GM19455 (cell line): ENCODE data around the gene EGLN1.

Source experiments
- ATAC-seq: cut with Tn5 transposase; IDR thresholded peaks from one replicate; pipeline ENCODE4 v1.9.1; 2021; ENCODE audit not compliant: unreplicated experiment

EGLN1 gene

GRCh38 chr1:231334952-231335351, 87.1 kb downstream of the EGLN1 start:
- ATAC-seq, result no peak

DNA sequence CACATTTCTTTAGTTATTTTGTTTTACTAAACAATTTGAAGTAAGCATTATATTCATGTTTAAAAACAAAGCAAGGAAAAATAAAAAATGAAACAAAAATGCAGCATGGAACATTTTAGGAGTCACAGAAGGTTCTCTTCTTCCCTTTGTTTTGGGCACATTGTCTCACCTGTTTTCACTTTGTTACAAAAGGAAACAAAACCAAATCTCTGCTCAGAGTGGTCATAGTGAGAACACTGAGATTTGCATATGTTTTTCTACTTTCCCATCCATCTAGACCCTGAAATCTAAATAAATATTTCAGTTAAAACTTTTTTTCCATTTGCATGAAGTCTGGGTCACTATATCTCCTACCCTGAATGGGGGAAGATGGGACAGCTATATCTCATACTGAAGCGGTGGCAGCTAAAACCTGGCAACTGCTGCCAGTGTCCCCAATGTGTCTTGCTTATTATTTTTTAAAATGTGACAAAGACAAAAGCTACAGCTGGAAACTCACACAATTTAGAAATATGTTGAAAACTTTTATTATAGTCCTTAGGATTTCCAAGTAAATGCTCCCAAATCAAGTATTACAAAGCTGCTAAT, 87.9 kb downstream of the EGLN1 start:
- peak; percentile 29 for ATAC-seq

DNA sequence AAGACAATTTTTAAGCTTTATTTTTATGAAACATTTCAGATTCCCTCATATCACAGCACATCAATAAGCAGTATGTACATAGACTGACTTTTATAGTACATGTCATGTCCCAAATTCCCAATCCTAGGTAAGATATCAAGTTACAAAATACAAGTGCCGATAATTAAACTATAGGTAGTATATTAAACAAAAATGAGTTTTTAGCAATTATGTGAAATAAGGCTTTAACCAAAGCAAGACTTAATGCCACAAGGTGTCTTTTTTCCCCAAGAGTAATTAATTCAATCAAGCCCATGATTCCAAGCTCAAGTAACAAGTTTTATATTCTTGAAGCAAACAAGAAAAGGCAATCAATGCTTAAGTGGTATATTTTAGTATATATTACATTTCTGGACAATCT, 89.3 kb downstream of the EGLN1 start:
- ATAC-seq, result no peak

- no peak for ATAC-seq
Measured at GRCh38 chr1:231329483-231329882, 92.6 kb downstream of the EGLN1 start.

DNA sequence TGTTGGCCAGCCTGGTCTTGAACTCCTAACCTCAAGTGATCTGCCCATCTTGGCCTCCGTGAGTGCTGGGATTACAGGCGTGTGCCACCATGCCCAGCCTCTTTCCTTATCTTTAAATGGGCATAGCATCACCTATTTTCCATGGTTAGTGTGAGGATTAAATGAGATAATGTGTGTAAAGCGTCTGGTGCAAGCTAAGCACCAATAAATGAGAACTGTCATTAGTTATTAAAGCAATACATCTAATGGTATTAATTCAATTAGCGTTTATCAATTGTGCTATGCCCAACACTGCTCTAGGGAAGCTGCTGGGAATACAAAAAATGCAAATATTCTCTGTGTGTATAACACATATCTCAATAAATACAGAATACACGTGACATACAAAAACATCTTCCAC, 94.5 kb downstream of the EGLN1 start:
- ATAC-seq, result no peak

DNA sequence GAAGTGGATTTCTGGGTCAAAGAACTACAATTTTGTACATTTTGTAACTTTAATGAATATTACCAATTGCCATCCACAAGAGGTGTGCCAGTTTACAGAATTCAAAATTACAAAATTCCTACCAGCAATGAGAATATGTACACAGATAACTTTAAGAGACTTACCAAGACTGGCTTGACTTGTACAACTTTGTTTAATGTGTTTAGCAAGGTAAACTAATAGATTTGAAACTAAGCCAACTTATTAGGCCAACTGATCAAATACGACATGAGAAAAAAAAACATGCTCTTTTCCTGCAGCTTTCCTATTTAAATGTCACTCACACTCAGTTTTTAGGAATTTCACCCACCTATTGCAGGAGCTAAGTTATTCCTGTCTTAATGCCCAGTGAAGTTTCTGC, 95.8 kb downstream of the EGLN1 start:
- no peak for ATAC-seq

- no peak for ATAC-seq
Measured at GRCh38 chr1:231324660-231325059, 97.4 kb downstream of the EGLN1 start.

DNA sequence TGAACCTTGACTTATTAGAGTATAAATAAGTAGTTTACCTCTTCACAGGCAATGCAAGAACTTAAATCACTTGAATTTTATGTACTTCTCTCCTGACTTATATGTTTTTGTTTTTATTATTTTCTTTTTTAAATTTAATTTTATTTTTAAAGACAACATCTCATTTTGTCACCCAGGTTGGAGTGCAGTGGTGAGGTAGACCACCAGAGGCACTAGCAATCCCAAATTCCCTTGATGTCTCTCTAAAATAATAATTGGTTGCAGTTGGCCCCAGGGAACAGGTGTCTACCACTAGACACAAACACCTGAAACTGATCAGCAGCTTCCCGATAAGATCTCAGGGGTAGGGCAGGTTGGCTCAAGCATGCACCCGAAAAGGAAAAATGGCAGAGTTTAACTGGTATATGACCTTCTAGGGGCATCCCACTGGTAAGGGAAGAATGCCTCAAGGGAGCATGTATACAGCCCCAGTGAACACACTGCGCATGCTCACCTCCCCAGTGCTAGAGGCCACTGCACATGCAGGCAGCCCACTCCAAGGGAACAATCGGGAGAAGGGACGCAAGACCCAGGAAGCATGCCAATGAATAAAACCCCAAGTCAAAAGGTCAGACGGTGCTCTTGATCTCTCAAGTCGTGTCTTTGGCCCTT, 99.1 kb downstream of the EGLN1 start:
- ATAC-seq, result no peak

DNA sequence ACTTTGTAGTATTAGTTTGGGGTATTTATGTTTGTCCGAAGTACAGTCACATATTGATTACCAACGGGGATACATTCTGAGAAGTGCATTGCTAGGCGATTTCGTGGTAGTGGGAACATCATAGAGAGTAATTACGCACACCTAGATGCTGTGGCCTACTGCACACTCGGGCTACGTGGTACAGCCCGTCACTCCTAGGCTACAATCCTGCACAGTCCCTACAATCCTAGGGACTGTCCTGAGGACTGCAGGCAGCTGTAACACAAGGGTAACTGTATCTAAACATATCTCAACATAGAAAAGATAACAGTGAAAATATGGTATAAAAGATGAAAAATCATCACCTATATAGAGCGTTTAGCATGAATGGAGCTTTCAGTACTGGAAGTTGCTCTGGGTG, 103.0 kb downstream of the EGLN1 start:
- no peak for ATAC-seq

GRCh38 chr1:231318568-231318967, 103.5 kb downstream of the EGLN1 start:
- ATAC-seq, result no peak

DNA sequence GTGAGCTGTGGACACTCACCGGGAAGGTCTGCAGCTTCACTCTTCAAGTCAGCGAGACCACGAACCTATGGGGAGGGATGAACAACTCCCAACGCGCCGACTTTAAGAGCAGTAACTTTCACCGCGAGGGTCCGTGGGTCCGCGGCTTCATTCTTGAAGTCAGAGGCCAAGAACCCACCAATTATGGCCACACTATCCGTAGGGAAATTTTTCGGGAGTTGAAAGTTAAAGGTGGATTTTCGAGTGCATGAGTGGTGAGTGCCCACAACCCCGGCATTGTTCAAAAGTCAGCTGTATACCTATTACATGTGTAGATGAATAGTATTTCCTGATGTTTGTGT, 104.1 kb downstream of the EGLN1 start:
- no peak for ATAC-seq

DNA sequence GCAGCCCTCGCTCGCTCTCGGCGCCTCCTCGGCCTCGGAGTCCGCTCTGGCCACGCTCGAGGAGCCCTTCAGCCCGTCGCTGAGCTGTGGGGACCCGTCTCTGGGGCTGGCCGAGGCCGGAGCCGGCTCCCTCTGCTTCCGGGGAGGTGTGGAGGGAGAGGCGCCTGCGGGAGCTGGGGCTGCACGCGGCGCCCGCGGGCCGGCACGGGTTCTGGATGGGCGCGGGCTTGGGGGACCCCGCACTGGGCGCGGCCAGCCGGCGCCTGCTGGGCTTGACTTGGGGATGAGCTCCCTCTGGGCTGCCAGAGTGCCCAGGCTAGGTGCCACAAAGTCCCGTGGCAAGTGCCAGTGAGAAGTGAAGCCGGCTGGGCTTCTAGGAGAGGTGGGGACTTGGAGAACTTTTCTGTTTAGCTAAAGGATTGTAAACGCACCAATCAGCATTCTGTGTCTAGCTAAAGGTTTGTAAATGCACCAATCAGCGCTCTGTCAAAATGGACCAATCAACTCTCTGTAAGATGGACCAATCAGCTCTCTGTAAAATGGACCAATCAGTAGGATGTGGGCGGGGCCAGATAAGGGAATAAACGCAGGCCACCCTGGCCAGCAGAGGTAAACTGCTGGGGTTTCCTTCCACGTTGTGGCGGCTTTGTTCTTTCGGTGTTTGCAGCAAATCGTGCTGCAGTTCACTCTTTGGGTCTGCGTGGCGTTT, 104.6 kb downstream of the EGLN1 start:
- ATAC-seq, result no peak

- peak; percentile 85 for ATAC-seq
Measured at GRCh38 chr1:231315887-231316286, 106.2 kb downstream of the EGLN1 start.
